AG04450 (cell line): ENCODE data around the gene SOX15. TPM values are rescaled to one million over a fixed set of nuclear protein-coding genes. Genes with fewer than 3 reads are reported as not detected.

Experiments used
- CTCF ChIA-PET: fragments of 300-600, 350-600 bp; formaldehyde crosslinking; extraction: SDS; loops from one replicate; lab custom pipeline; 2022; ENCODE audit warnings: antibody characterized with exemption, inconsistent platforms; lab: Charles Lee
- POLR2A ChIA-PET: fragments of 350-600 bp; formaldehyde crosslinking; extraction: SDS; loops from one replicate; lab custom pipeline; 2021; ENCODE audit warnings: antibody characterized with exemption, inconsistent platforms; lab: Yijun Ruan, JAX
- DNase-seq: peaks from one replicate; pipeline ENCODE4 v3.0.0-alpha.2; 2011; ENCODE audit warnings: low read depth, low spot score
- H3K27ac ChIP-seq: one replicate; pipeline ENCODE4 v1.5.1; 2012; ENCODE audit warnings: low read depth, low read length, control low read depth
- H3K27me3 ChIP-seq: one replicate; pipeline ENCODE4 v1.6.0; 2012; ENCODE audit warnings: low read length; ENCODE audit not compliant: control insufficient read depth, insufficient read depth
- H3K4me3 ChIP-seq: 2 replicates; pipeline ENCODE4 v1.5.1; 2011; ENCODE audit warnings: mild to moderate bottlenecking, low read depth, low read length, control low read depth
- H3K9me3 ChIP-seq: 2 replicates; pipeline ENCODE4 v1.5.1; 2012; ENCODE audit warnings: low read length; ENCODE audit not compliant: control insufficient read depth, insufficient read depth
- polyA plus RNA-seq: library from polyadenylated mRNA; depleted of rRNA; stranded (reverse); fragments of >200 nt; gene quantifications from 2 replicates; pipeline ENCODE4 v1.2.3, GENCODE V29; 2011
- TF ChIP-seq, protein P1 (sequence below): IDR thresholded peaks from 2 replicates; pipeline ENCODE4 v1.5.1; 2011; ENCODE audit warnings: low read depth, low read length, control low read depth, inconsistent platforms

The SOX15 gene
- polyA plus RNA-seq, 1 experiment, result 0.29 TPM

DNA sequence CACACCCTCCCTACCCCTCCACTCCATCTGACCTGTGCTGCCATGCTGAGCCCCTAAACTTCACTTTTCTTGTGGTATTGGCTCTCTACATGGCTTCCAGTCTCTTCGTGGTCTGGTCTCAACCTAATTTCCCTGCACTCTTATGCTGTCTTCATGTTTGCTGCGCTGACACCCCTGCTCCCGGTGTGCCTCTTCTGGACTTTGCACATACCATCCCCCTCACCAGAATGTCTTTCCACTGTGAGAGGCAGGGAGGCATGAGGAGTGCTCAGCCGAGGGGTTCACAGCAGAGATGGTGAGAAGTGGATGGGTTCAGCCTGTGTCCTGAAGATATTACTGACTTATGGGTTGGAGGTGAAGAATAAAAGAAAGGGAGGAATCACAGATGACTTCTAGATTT, 38.5 kb downstream of the SOX15 start:
- ChIA-PET CTCF (interaction anchor here (1.8 kb wide), 1 partner anchor 10 kb away, joined by 7 read pairs; the partner anchor contains the start of gene SENP3), POLR2A (no interaction called here)
- TF ChIP-seq, protein P1, sequence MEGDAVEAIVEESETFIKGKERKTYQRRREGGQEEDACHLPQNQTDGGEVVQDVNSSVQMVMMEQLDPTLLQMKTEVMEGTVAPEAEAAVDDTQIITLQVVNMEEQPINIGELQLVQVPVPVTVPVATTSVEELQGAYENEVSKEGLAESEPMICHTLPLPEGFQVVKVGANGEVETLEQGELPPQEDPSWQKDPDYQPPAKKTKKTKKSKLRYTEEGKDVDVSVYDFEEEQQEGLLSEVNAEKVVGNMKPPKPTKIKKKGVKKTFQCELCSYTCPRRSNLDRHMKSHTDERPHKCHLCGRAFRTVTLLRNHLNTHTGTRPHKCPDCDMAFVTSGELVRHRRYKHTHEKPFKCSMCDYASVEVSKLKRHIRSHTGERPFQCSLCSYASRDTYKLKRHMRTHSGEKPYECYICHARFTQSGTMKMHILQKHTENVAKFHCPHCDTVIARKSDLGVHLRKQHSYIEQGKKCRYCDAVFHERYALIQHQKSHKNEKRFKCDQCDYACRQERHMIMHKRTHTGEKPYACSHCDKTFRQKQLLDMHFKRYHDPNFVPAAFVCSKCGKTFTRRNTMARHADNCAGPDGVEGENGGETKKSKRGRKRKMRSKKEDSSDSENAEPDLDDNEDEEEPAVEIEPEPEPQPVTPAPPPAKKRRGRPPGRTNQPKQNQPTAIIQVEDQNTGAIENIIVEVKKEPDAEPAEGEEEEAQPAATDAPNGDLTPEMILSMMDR, result no peak
- Histone ChIP-seq H3K27me3 (no peaks in the 10 kb centered on the region), H3K27ac (peak overlapping the region; percentile 11), H3K4me3 (no peak overlapping the region), H3K9me3 (no peaks in the 10 kb centered on the region; the same call in 1 of the 2 replicates)
- DNase-seq, result no peak

DNA sequence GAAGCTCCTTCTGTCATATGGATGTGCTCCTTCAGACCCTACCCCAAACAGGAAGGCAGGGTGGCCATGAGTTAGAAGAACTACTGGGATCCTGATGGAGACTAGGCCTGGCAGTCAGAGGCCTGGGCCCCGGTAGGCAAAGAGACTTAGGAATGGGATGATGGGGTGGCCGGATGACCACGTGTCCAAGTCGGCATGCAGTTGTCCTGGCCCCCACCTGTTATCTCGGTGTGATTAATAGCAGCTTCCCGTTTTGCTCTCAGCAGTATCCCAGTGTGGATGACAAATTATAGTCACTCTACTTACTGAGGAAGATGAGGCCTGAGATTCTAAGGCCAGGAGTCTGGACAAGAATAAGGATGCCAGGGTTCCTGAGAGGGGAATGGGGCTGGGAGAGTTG, 39.5 kb downstream of the SOX15 start:
- CTCF ChIA-PET, result interaction anchor here (1.3 to 1.9 kb wide), 2 partner anchors 10 to 11 kb away, joined by 4 to 8 read pairs; partner anchors contain the start of gene SENP3
- POLR2A ChIA-PET, result no interaction called here
- no peak overlapping the region for H3K27ac ChIP-seq
- no peaks in the 10 kb centered on the region; the same call in 1 of the 2 replicates for H3K9me3 ChIP-seq
- no peaks in the 10 kb centered on the region for H3K27me3 ChIP-seq
- TF ChIP-seq, protein P1, result no peak
- no peak overlapping the region for H3K4me3 ChIP-seq
- DNase-seq, result no peak

DNA sequence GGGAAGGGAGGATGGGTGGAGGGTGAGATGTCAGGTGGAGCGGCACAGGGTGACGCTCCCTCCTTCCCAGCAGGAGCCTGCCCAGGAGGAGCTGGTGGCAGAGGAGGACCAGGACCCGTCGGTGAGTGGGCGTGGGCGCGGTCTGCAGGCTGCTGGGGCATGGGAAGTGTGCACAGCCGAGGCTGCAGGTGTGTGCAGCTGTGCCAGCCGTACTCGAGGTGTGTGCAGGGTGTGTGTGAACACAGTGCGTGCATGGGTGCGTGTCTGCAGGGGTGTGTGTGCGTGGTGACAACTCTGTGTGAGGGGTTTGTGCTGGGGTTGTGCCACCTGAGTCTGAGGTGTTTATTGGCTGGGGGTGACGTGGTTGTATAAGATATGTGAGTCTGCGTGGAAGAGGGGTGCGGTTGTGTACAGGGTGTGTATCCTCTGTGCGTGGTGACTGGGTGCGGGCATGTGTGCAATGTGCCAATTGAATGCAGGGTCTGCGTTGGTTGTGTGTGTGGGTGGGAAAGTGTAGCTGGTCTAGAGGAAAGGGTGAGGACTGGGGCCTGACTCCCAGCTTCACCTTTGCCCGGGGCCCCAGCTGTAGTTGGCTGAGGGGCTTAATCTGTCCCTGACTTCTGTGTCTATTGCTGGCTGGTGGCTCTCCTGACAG, 40.4 kb downstream of the SOX15 start:
- no peaks in the 10 kb centered on the region for H3K27me3 ChIP-seq
- no peak for DNase-seq
- no peaks in the 10 kb centered on the region; the same call in 1 of the 2 replicates for H3K9me3 ChIP-seq
- H3K4me3 ChIP-seq, result peak overlapping the region; percentile 70
- TF ChIP-seq, protein P1, result no peak
- no peak overlapping the region for H3K27ac ChIP-seq
- ChIA-PET POLR2A (no interaction called here), CTCF (interaction anchor here (1.3 to 1.9 kb wide), 2 partner anchors 11 to 12 kb away, joined by 4 to 8 read pairs; partner anchors contain the start of gene SENP3)

DNA sequence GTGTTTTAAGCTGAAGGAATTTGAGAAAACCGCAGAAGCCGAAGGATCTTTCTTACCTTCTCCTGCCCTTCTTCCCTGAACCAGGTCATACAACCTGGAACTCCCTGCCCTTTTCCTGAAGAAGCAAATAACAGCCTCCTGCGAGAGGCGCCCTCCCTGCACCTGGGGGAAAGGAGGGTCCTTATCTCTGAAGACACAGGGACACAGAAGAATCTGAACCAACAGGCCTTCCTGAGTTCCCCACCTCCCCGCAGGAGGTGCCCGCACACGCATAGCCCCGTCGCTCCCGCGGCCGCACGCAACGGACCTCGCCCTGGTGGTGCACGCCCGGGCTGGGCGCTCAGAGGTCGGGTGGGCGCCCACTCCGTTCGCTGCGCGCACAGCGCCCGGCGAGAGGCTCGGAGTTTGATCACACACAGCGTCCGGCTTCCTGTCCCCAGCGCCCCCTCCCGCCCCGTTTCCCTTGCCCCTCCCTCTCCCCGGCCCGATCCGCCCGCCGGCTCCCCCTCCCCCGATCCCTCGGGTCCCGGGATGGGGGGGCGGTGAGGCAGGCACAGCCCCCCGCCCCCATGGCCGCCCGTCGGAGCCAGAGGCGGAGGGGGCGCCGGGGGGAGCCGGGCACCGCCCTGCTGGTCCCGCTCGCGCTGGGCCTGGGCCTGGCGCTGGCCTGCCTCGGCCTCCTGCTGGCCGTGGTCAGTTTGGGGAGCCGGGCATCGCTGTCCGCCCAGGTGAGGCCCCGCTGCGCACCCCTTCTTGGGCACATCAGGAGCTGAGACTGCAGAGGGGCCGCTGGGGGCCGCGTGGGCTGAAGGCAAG, 41.1 kb downstream of the SOX15 start, which contains the start of gene TNFSF12:
TSS of gene TNFSF12 (plus strand) at position 474 of the 816 bp plus-strand sequence. CDS start at position 570, 96 bp downstream.
- peak within 1 kb of the TSS; percentile 70 for H3K4me3 ChIP-seq
- CTCF ChIA-PET, result interaction anchor here (1.3 to 3.1 kb wide), 2 partner anchors 12 to 13 kb away, joined by 4 to 17 read pairs; partner anchors contain the start of gene SENP3

More for the DNA sequence above, 41.1 kb downstream of the SOX15 start, which contains the start of gene TNFSF12:
- TF ChIP-seq, protein P1, result no peak
- POLR2A ChIA-PET, result no interaction called here
- peak within 1 kb of the TSS; percentile 21 for H3K27ac ChIP-seq
- DNase-seq, result no peak
- H3K9me3 ChIP-seq, result no peaks in the 10 kb centered on the region; the same call in 1 of the 2 replicates
- H3K27me3 ChIP-seq, result no peaks in the 10 kb centered on the region
